ENCODE results near the gene RASSF6. TPM values are rescaled to one million over a fixed set of nuclear protein-coding genes. Genes with fewer than 3 reads are reported as not detected.
A peak's percentile ranks its signal among the peaks of the same experiment; 100 is the strongest.
"Not testable (repeated sequence)": the region's sequence is repeated elsewhere in the genome, so short reads cannot be mapped to it uniquely, and the experiment has no call there.

RASSF6 gene
- polyA plus RNA-seq, 3 donors, result 5.5 to 6.6 (median 6.3) TPM

- DNase-seq (ENCODE audit: low read depth in 3 of 3, low spot score in 2 of 3), result no peak
Observed at GRCh38 chr4:73585345-73585744, 34.9 kb downstream of the RASSF6 start.

- DNase-seq (ENCODE audit: low read depth in 3 of 3, low spot score in 2 of 3), result peak in 1 of 3 donors; percentile 44
Observed at GRCh38 chr4:73583666-73584065, 36.6 kb downstream of the RASSF6 start.

- DNase-seq (ENCODE audit: low read depth in 3 of 3, low spot score in 2 of 3), result no peak
Observed at GRCh38 chr4:73577371-73577770, 42.9 kb downstream of the RASSF6 start.

GRCh38 chr4:73576381-73576780 is 43.9 kb downstream of the RASSF6 start:
- DNase-seq (ENCODE audit: low read depth in 3 of 3, low spot score in 2 of 3), result no peak

- DNase-seq (ENCODE audit: low read depth in 3 of 3, low spot score in 2 of 3), result no peak
Observed at GRCh38 chr4:73575660-73576059, 44.6 kb downstream of the RASSF6 start.

GRCh38 chr4:73573794-73574528 is 46.3 kb downstream of the RASSF6 start:
- peak; percentile 64 to 69 (median 64) for DNase-seq (ENCODE audit: low read depth in 3 of 3, low spot score in 2 of 3)

- DNase-seq (ENCODE audit: low read depth in 3 of 3, low spot score in 2 of 3), result not testable (repeated sequence)
Observed at GRCh38 chr4:73550865-73551264, 69.4 kb downstream of the RASSF6 start.

GRCh38 chr4:73544620-73545019 is 75.6 kb downstream of the RASSF6 start:
- no peak for DNase-seq (ENCODE audit: low read depth in 3 of 3, low spot score in 2 of 3)

- no peak for DNase-seq (ENCODE audit: low read depth in 3 of 3, low spot score in 2 of 3)
Observed at GRCh38 chr4:73541251-73541650, 79.0 kb downstream of the RASSF6 start.

- no peak for DNase-seq (ENCODE audit: low read depth in 3 of 3, low spot score in 2 of 3)
Observed at GRCh38 chr4:73540826-73541225, 79.4 kb downstream of the RASSF6 start.

GRCh38 chr4:73539386-73539785 is 80.8 kb downstream of the RASSF6 start:
- no peak for DNase-seq (ENCODE audit: low read depth in 3 of 3, low spot score in 2 of 3)

GRCh38 chr4:73538162-73538561 is 82.1 kb downstream of the RASSF6 start:
- DNase-seq (ENCODE audit: low read depth in 3 of 3, low spot score in 2 of 3), result no peak

GRCh38 chr4:73533515-73534422 is 86.5 kb downstream of the RASSF6 start:
- no peak for DNase-seq (ENCODE audit: low read depth in 3 of 3, low spot score in 2 of 3)

GRCh38 chr4:73528171-73528570 is 92.1 kb downstream of the RASSF6 start:
- DNase-seq (ENCODE audit: low read depth in 3 of 3, low spot score in 2 of 3), result no peak

GRCh38 chr4:73527196-73527595 is 93.0 kb downstream of the RASSF6 start:
- DNase-seq (ENCODE audit: low read depth in 3 of 3, low spot score in 2 of 3), result no peak

GRCh38 chr4:73525611-73526010 is 94.6 kb downstream of the RASSF6 start:
- no peak for DNase-seq (ENCODE audit: low read depth in 3 of 3, low spot score in 2 of 3)

- no peak for DNase-seq (ENCODE audit: low read depth in 3 of 3, low spot score in 2 of 3)
Observed at GRCh38 chr4:73523126-73523525, 97.1 kb downstream of the RASSF6 start.

Other genes with a start within 250 kb of the RASSF6 start
- gene ALB, start 216.1 kb downstream of the RASSF6 start, polyA plus RNA-seq (ENCODE audit: insufficient read length in 3 of 3), result 10 to 100 TPM in 2 of 3 donors, 1 to 10 TPM in 1; 2.2 to 34.9 (median 19.2) TPM
- gene AFP, start 184.2 kb downstream of the RASSF6 start, polyA plus RNA-seq (ENCODE audit: insufficient read length in 3 of 3), result 1,000 to 10,000 TPM in 2 of 3 donors, 100 to 1,000 TPM in 1; 746 to 1,253 (median 1,062) TPM
- 10 to 100 TPM; 12.2 to 14.8 (median 13.4) TPM for gene AFM, start 138.7 kb downstream of the RASSF6 start, polyA plus RNA-seq (ENCODE audit: insufficient read length in 3 of 3)
- gene CXCL8, start 120.1 kb upstream of the RASSF6 start, polyA plus RNA-seq (ENCODE audit: insufficient read length in 3 of 3), result 1 to 10 TPM in 1 of 3 donors, under 1 TPM in 2; 0.35 to 1.4 (median 0.93) TPM
- gene CXCL6, start 216.2 kb upstream of the RASSF6 start, polyA plus RNA-seq (ENCODE audit: insufficient read length in 3 of 3), result under 1 TPM in 1 of 3 donors, not detected in 2; 0.17 TPM
- gene PF4V1, start 232.9 kb upstream of the RASSF6 start, polyA plus RNA-seq (ENCODE audit: insufficient read length in 3 of 3), result 1 to 10 TPM in 1 of 3 donors, under 1 TPM in 2; 0.31 to 2.0 (median 0.71) TPM
- under 1 TPM; 0.50 to 0.71 (median 0.67) TPM for gene CXCL1, start 249.0 kb upstream of the RASSF6 start, polyA plus RNA-seq (ENCODE audit: insufficient read length in 3 of 3)